ENCODE data around the gene C1orf159.
"Not testable (repeated sequence)": the region's sequence is repeated elsewhere in the genome, so short reads cannot be mapped to it uniquely, and the experiment has no call there.

Gene C1orf159

GRCh38 chr1:1083416-1084371, 32.2 kb downstream of the C1orf159 start:
- Histone ChIP-seq H3K36me3 (ENCODE audit: insufficient read depth, low read length) (no peaks in the 10 kb centered on the region), H3K4me1 (ENCODE audit: insufficient read depth, low read length) (no peaks in the 10 kb centered on the region; the same call in 1 of the 2 replicates)

GRCh38 chr1:1082776-1083415, 33.0 kb downstream of the C1orf159 start:
- H3K9me3 ChIP-seq (ENCODE audit: control insufficient read depth, insufficient read depth, low read length) = no peaks in the 10 kb centered on the region
- no peak overlapping the region for H3K9ac ChIP-seq (ENCODE audit: low read depth, low read length)
- no peaks in the 10 kb centered on the region; the same call in 1 of the 2 replicates for H3K4me1 ChIP-seq (ENCODE audit: insufficient read depth, low read length)
- H3K36me3 ChIP-seq (ENCODE audit: insufficient read depth, low read length) = no peaks in the 10 kb centered on the region

More at GRCh38 chr1:1083416-1084371, 32.2 kb downstream of the C1orf159 start:
- H3K9me3 ChIP-seq (ENCODE audit: control insufficient read depth, insufficient read depth, low read length) = no peaks in the 10 kb centered on the region
- no peak overlapping the region for H3K9ac ChIP-seq (ENCODE audit: low read depth, low read length)

- no peaks in the 10 kb centered on the region for H3K9me3 ChIP-seq (ENCODE audit: control insufficient read depth, insufficient read depth, low read length)
- H3K36me3 ChIP-seq (ENCODE audit: insufficient read depth, low read length) = no peaks in the 10 kb centered on the region
- no peaks in the 10 kb centered on the region; the same call in 1 of the 2 replicates for H3K4me1 ChIP-seq (ENCODE audit: insufficient read depth, low read length)
- no peak overlapping the region for H3K9ac ChIP-seq (ENCODE audit: low read depth, low read length)
Measured at GRCh38 chr1:1082239-1082775, 33.6 kb downstream of the C1orf159 start.

GRCh38 chr1:1081311-1082238, 34.3 kb downstream of the C1orf159 start:
- Histone ChIP-seq H3K9me3 (ENCODE audit: control insufficient read depth, insufficient read depth, low read length) (no peaks in the 10 kb centered on the region), H3K9ac (ENCODE audit: low read depth, low read length) (no peak overlapping the region), H3K36me3 (ENCODE audit: insufficient read depth, low read length) (no peaks in the 10 kb centered on the region), H3K4me1 (ENCODE audit: insufficient read depth, low read length) (no peaks in the 10 kb centered on the region; the same call in 1 of the 2 replicates)

GRCh38 chr1:1080951-1081310, 35.0 kb downstream of the C1orf159 start:
- H3K4me1 ChIP-seq (ENCODE audit: insufficient read depth, low read length) = no peaks in the 10 kb centered on the region; the same call in 1 of the 2 replicates
- H3K9me3 ChIP-seq (ENCODE audit: control insufficient read depth, insufficient read depth, low read length) = no peaks in the 10 kb centered on the region
- H3K36me3 ChIP-seq (ENCODE audit: insufficient read depth, low read length) = no peaks in the 10 kb centered on the region
- H3K9ac ChIP-seq (ENCODE audit: low read depth, low read length) = no peak overlapping the region

- Histone ChIP-seq H3K4me1 (ENCODE audit: insufficient read depth, low read length) (no peaks in the 10 kb centered on the region; the same call in 1 of the 2 replicates), H3K9ac (ENCODE audit: low read depth, low read length) (peak overlapping the region; percentile 41; the same call in 1 of the 2 replicates), H3K9me3 (ENCODE audit: control insufficient read depth, insufficient read depth, low read length) (no peaks in the 10 kb centered on the region), H3K36me3 (ENCODE audit: insufficient read depth, low read length) (no peaks in the 10 kb centered on the region)
Measured at GRCh38 chr1:1080122-1080757, 35.6 kb downstream of the C1orf159 start.

GRCh38 chr1:1079408-1080121, 36.3 kb downstream of the C1orf159 start:
- Histone ChIP-seq H3K36me3 (ENCODE audit: insufficient read depth, low read length) (no peaks in the 10 kb centered on the region), H3K4me1 (ENCODE audit: insufficient read depth, low read length) (no peaks in the 10 kb centered on the region; the same call in 1 of the 2 replicates), H3K9me3 (ENCODE audit: control insufficient read depth, insufficient read depth, low read length) (no peaks in the 10 kb centered on the region), H3K9ac (ENCODE audit: low read depth, low read length) (peak overlapping the region; percentile 41)

- not testable (repeated sequence) for H3K4me1 ChIP-seq (ENCODE audit: insufficient read depth, low read length); H3K9ac ChIP-seq (ENCODE audit: low read depth, low read length); H3K36me3 ChIP-seq (ENCODE audit: insufficient read depth, low read length); H3K9me3 ChIP-seq (ENCODE audit: control insufficient read depth, insufficient read depth, low read length)
Measured at GRCh38 chr1:1077396-1077795, 38.5 kb downstream of the C1orf159 start.

- H3K36me3 ChIP-seq (ENCODE audit: insufficient read depth, low read length) = no peaks in the 10 kb centered on the region
- no peak overlapping the region for H3K9ac ChIP-seq (ENCODE audit: low read depth, low read length)
- H3K4me1 ChIP-seq (ENCODE audit: insufficient read depth, low read length) = peaks cover 4% of the 10 kb centered on the region; the same call in 1 of the 2 replicates
- no peaks in the 10 kb centered on the region for H3K9me3 ChIP-seq (ENCODE audit: control insufficient read depth, insufficient read depth, low read length)
Measured at GRCh38 chr1:1075148-1075935, 40.5 kb downstream of the C1orf159 start.

GRCh38 chr1:1074631-1075147, 41.2 kb downstream of the C1orf159 start:
- Histone ChIP-seq H3K36me3 (ENCODE audit: insufficient read depth, low read length) (no peaks in the 10 kb centered on the region), H3K9ac (ENCODE audit: low read depth, low read length) (no peak overlapping the region), H3K4me1 (ENCODE audit: insufficient read depth, low read length) (peaks cover 7% of the 10 kb centered on the region; the same call in 1 of the 2 replicates), H3K9me3 (ENCODE audit: control insufficient read depth, insufficient read depth, low read length) (no peaks in the 10 kb centered on the region)

GRCh38 chr1:1073743-1074587, 41.9 kb downstream of the C1orf159 start, which contains the start of gene RNF223:
Gene RNF223 (minus strand): TSS chr1:1074306. CDS start chr1:1072566, 1,740 bp downstream.
- peaks cover 7% of the 10 kb centered on the region; the same call in 1 of the 2 replicates for H3K4me1 ChIP-seq (ENCODE audit: insufficient read depth, low read length)

More at GRCh38 chr1:1073743-1074587, 41.9 kb downstream of the C1orf159 start, which contains the start of gene RNF223:
- Histone ChIP-seq H3K36me3 (ENCODE audit: insufficient read depth, low read length) (no peaks in the 10 kb centered on the region), H3K9me3 (ENCODE audit: control insufficient read depth, insufficient read depth, low read length) (no peaks in the 10 kb centered on the region), H3K9ac (ENCODE audit: low read depth, low read length) (no peak within 1 kb of the TSS)

Data from ES-I3 (cell line).